RPMI8226 (cell line): Measurements from ENCODE around the gene ZFAND5.

Experiments
- DNase-seq: peaks from one replicate; pipeline ENCODE4 v3.0.0-alpha.2; 2015

ZFAND5 gene

GRCh38 chr9:72362680-72363139, 2.3 kb downstream of the ZFAND5 start:
- DNase-seq, result peak; percentile 77

- no peak for DNase-seq
These were observed 2.9 kb downstream of the ZFAND5 start for GRCh38 chr9:72362118-72362531.

- no peak for DNase-seq
These were observed 3.8 kb downstream of the ZFAND5 start for GRCh38 chr9:72361217-72361616.

DNA sequence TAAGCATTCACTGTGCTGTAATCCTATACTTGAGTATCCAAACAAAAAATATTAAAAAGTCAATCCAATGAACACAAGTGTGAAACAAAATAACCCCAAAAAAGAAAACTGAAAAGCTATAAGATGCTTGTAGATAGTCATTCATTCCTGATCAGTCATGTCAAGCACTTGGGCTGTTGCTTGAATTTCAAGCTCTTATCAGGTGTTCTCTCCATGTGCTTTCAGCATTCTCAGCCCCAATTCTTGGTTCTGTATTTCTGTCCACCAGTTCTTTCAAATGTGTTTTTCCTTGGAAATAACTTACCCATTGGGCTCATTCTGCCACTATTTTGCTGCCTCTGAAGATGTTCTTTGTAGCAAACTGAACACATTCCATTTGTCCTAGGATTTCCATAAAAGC, 4.7 kb downstream of the ZFAND5 start:
- DNase-seq, result no peak

DNA sequence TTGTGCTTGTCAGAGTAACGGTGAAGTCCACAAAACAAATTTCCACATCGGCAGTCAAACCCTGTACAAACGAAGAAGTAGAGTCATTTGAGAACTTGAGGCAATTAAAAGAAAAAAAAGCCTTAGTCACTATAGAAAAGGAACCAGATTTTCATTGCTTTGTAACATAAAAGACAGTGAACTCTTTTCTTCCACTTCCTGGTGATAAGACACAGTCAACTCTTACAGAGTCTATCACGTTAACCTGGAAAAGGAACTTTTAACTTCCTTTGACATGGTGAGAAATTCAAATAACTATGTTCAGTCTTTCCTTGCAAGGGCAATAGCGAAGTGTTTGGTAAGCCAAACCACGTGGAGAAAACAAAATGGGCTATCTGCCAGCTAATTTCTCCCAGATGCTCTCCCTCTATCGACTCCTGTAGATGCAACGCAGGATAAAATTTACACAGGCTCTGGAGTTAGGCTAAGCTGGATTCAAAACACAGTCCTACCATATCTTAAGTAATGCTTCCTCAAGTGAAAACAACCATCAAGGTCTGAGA, 8.9 kb downstream of the ZFAND5 start:
- DNase-seq, result no peak

- no peak for DNase-seq
These were observed 9.9 kb downstream of the ZFAND5 start for GRCh38 chr9:72355153-72355552.

- no peak for DNase-seq
These were observed 10.3 kb downstream of the ZFAND5 start for GRCh38 chr9:72354704-72355103.

DNA sequence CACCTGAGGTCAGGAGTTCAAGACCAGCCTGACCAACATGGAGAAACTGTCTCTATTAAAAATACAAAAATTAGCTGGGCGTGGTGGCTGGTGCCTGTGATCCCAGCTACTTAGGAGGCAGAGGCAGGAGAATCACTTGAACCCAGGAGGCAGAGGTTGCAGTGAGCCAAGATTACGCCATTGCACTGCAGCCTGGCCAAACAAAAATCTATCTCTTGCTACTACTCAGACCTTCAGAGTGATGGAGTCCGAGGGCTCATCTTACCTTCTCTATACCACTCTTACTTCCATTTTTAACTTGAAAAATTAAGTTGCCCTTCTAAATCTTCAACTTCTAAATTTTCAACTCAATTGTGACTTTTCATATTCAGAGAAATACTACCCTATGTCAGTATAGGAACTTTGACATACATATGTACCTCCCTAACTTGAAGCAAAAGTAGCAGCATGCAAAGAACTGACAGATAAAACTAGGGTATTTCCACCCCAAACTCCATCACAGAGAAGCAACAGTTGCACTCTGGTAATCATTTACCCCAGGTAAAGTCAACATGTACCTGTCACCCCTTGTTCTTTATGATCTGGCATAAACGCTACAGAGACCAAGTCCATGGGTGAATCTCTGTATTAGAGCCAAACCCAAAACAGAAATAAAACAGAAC, 11.4 kb downstream of the ZFAND5 start:
- no peak for DNase-seq

DNA sequence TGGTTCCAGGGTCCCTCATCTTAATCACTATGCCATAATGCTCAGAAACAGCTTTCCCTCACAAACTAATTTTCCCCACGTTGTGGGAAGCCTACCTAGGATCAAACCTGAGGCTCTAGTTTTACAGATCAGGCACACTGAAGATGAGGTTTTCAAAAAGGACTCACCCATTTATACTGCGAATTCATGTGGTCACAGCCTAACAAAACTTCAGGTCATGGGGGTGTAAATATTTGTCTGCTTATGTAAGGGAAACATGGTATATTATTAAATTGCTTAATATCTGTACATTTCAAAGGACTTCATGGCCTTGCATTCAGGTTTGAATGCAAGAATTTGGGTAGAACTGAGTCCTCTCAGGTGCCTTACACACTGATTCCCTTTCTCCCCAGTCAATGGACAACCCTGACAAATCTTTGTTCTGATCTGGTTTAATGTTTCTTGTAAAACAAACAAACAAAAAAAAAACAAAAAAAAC, 12.1 kb downstream of the ZFAND5 start:
- DNase-seq, result no peak

- DNase-seq, result no peak
These were observed 13.2 kb downstream of the ZFAND5 start for GRCh38 chr9:72351538-72352453.

DNA sequence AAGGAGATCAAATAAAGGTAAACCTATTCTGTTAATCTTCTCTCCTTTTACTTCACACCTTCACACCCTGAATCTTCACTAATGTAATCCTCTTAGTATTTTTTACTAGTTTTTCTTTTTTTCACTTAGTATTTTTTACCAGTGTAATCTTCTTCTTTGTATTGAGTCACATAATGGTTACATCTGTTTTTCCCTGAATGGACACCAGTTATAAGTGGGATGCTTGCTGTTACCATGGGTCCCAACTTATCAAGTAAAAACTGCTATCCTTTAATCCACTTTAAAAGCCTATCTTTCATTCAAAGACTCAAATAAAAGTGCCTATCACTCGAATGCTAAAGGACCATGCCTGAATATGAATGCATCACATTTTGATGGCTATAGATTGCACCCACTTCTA, 15.1 kb downstream of the ZFAND5 start:
- DNase-seq, result no peak

GRCh38 chr9:72349240-72349639, 15.8 kb downstream of the ZFAND5 start:
- DNase-seq, result no peak

DNA sequence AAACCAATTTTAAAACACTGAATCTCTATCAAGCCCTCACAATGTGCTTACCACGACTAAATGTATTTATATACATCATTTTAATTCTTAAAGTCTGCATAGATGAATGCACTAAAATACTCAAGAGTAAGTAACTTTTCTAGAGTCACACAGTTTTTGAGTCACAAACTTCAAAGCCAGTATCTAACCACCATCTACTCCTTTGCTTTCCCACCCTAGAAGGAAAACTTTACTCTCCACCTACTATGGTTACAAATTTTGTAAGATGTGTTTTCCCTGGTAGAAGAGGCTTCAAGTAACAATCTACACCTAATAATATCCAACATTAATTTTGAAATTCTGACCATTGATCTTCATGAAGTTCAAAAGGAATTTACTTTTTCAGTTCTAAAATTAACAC, 18.7 kb downstream of the ZFAND5 start:
- DNase-seq, result no peak

DNA sequence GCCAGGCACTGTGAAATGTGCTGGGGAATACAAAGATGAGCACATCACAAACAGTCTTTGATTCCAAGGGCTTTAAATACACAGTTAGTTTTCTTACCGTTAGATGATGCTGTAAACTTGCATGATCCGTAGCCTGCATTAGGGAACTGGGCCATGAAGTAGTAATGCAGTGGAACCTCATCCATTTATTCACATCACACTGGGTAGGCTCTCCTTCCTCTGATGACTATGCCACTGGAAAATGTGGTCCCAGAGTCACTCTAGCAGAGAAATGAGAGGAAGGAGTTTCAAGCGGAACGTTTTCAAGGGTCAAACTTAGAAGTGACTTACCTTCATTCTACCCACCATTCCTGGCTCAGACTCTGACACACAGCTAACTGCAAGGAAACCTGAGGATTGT, 26.4 kb downstream of the ZFAND5 start:
- no peak for DNase-seq

- DNase-seq, result no peak
These were observed 27.7 kb downstream of the ZFAND5 start for GRCh38 chr9:72337286-72337685.

- DNase-seq, result no peak
These were observed 30.2 kb downstream of the ZFAND5 start for GRCh38 chr9:72334658-72335337.

- peak; percentile 15 for DNase-seq
These were observed 31.3 kb downstream of the ZFAND5 start for GRCh38 chr9:72333709-72334108.

DNA sequence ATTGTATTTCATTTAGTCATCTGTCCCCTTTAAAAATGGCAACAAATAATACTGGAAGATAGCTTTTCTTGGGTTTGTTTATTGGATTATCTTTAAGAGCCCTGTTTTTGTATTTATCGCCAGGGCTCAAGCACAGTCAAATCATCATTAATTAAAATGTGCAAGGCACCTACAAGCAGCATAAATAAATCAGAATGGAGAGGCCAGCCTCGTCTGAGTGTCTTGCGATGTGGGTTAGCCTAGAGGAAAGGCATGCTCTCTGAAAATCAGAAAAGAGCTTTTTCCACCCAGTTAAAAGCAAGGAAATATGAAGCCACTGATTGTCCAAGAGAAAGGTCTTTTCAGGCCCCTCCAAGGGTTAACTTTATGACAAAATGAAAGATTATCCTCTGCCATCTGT, 31.8 kb downstream of the ZFAND5 start:
- no peak for DNase-seq

- no peak for DNase-seq
These were observed 32.7 kb downstream of the ZFAND5 start for GRCh38 chr9:72332351-72332750.

DNA sequence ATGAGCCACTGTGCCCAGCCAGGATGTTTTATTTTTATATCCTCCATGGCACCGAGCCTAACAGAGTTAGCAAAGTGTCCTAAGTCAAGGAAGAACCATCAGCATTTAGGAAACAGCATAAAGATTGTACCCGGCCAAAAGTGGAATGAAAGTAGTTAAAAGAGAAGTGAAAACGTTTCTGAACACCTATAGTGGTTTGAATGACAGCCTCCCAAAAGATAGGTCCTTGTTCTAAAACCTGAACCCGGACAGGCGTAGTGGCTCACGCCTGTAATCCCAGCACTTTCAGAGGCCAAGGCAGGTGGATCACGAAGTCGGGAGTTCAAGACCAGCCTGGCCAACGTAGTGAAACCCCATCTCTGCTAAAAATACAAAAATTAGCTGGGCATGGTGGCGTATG, 37.4 kb downstream of the ZFAND5 start:
- DNase-seq, result peak; percentile 17

- no peak for DNase-seq
These were observed 38.4 kb downstream of the ZFAND5 start for GRCh38 chr9:72326641-72327040.

DNA sequence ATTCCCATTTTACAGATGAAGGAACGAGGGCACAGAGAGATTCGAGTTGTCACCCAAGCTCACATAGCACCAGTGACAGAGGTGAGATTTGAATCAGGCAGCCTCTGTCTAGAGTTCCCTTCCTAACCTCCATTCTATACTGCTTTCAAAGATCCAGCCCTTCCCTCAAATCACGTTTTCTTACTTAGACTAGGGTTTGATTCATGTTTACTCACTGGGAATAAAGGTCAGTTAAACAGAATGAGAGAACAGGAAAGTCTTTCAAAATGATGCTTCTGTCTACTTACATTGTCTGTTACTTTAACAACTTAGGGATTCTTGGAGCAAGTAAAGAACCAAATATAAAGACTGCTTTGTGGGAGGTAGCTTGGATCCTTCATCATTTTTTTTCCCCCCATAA, 40.0 kb downstream of the ZFAND5 start:
- DNase-seq, result no peak

DNA sequence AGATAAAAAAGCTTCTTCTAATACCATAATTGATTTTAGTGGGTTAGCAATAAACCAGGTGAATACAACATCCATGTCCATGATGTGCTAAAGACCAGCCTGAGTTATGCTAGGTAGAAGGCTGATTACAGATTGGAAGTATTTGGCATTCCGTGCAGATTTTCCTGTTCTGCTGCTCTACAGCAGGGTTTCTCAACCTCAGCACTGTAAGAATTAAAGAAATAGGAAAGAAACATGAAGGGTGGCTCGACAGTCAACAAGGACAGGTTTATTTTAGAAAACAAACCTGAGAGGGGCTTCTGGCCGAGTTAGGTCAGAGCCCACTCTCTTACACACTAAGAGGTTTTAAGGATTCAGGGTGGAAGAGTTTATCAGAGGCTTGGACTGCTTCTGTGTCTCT, 42.3 kb downstream of the ZFAND5 start:
- no peak for DNase-seq
